8988T (cell line): Measurements from ENCODE around the gene PAK5.

Source experiments
- DNase-seq: peaks from one replicate; pipeline ENCODE4 v3.0.0; 2011

PAK5 gene

GRCh38 chr20:9490631-9491030 is 348.2 kb downstream of the PAK5 start:
- no peak for DNase-seq

GRCh38 chr20:9490161-9490560 is 348.7 kb downstream of the PAK5 start:
- DNase-seq: no peak

GRCh38 chr20:9488063-9488462 is 350.8 kb downstream of the PAK5 start:
- no peak for DNase-seq
